GM21737 (cell line): Measurements from ENCODE around the gene PRCP.

ENCODE experiments used
- ATAC-seq: cut with Tn5 transposase; IDR thresholded peaks from one replicate; pipeline ENCODE4 v1.9.1; 2021; ENCODE audit warnings: mild to moderate bottlenecking, moderate library complexity; ENCODE audit not compliant: unreplicated experiment

Gene PRCP

GRCh38 chr11:82831364-82831763 lies 68.9 kb downstream of the PRCP start:
- no peak for ATAC-seq

DNA sequence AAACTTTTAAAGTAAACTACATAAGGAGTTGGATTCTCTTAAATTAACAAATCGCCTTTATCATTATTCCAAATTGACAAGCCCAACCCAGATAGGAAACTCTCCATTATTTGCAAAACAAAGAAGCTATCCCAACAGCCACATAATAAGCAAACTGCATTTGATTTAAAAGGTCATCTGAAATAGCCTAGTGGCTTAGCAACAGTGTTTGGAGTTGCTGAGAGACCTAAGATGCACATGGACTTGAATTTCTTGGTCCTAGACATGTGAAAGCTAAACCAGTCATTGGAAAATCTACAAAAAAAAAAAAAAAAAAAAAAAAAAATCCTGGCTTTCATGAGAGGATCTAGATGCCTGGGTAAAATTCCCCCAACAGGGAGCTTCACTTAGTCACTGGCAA lies 69.5 kb downstream of the PRCP start:
- ATAC-seq, result no peak

DNA sequence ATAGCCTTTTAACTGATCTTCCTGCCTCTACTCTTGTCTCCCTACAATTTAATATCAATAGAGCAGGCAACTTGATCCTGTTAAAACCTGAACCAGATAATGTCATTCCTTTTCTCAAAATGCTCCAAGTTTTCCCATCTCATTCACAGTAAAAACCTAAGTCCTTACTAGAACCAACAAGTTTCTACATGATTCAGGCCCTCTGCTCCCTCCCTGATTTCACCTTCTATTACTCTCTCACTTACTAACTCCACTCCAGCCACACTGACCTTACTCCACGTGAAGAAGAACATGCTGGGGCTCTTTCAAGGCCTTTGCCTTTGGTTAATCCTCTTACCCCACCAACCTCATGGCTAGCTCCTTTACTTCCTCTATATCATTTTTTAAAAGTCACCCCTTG lies 71.1 kb downstream of the PRCP start:
- ATAC-seq, result no peak

GRCh38 chr11:82828472-82828871 lies 71.8 kb downstream of the PRCP start:
- ATAC-seq, result no peak

GRCh38 chr11:82826526-82826925 lies 73.7 kb downstream of the PRCP start:
- no peak for ATAC-seq

DNA sequence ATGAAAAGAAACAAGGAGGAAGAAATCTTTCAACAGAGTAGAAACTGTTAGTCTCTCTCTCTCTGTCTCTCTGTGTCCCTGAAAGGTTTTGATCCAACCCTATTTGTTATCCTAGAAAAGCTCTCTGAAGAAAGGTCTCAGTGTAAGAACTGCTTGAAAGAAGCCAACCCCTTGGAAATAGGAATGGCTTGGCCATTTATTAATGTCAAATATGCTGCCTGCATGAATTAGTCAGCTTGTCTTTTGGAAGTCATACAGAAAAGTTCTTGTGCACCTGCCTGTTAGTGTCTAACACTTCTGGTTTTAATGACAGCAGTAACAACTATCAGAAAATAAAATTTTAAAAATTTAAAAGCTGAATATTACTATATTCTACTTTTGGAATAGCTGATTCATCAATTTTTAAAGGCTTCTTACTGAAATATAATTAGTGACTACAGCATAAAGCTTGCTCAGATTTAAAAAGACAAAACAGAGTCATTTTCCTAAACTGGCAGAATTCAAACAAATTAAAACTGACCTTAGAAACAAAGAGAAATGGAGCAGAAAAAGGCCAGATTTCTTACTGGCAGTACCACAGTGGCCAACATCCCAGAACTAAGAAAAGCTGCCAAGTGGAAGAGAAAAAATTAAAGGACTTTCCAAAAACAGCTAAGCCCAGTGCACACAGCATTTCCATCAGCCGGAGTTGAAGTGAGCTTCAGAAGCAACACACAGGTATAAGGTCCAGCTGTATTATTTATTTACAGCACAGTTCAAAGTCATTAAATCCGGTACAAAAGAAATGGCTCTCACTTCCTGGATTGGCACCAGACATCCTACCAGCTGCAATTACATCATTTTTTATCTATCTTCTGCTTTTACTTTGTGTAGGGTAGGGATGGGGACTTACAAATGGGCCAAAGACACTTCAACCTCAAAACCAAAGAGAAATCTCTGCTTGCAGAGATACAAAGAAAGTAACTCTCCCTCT lies 76.3 kb downstream of the PRCP start:
- ATAC-seq, result no peak

DNA sequence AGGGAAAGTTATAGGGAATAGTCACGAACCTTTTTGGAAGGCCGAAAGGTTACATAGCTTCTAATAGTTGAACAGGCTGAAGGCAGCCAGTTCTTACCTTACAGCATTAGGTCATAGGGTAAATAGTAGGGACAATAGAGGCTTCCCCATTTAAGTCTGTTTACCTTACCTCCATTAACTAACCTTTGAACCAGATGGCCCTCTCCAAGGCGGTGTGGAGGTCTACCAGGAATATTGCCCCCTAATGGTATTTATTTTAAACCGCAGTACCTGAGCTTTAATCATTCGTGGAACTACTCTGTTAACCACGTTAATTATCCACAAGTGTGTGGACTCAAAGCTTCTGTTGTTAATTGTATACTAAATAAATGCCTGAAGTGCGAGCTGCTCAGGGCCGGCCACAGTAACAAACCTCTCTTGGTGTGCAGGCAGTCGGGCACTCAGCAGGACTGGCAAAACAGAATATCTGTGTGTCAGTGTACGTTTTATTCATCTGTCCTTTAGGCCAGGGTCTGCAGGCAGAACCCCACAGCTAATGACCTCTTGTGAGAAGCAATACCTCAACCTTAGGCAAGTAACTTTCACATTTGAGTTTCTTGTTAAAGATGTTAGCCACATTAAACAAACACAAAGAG lies 81.7 kb downstream of the PRCP start:
- no peak for ATAC-seq

GRCh38 chr11:82815406-82815805 lies 84.8 kb downstream of the PRCP start:
- no peak for ATAC-seq

DNA sequence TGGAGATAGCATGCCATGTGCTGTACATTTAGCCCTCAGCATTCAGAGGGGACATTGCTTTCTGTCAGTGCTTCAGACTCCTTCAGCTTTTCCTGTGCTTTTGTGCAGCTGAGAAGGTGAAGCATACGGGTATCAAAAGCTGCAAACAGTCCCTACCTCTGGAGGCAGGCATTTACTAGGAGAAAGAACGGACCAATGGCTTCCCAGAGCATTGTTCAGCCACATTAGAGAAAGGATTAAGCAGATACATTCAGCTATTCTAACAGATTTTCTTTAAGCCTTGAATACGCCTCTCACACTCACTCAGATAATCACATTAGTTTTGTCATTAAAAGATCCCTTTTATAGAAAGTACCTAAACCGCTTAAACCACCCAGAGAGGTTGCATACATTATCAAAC lies 85.9 kb downstream of the PRCP start:
- no peak for ATAC-seq

DNA sequence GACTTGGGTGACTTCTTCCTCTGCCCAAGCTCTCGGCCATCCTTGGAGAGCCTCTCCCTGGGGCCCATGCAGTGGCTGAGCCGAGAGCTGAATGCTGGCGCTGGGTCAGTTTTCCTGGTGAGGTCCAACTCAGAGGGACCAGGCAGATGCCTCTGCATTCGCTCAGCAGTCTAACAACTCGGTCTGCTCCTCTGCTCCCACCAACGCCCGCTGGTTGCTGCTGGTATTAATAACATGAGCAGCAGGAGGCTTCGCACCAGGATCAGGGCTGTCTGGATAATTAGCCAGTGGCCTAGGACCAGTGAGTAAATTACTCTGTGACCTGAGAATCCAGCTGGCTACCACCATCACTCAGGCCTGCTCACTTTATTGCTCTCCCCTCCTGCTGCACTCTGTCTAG lies 88.9 kb downstream of the PRCP start:
- ATAC-seq, result no peak

- no peak for ATAC-seq
Observed at GRCh38 chr11:82810738-82811137, 89.5 kb downstream of the PRCP start.

DNA sequence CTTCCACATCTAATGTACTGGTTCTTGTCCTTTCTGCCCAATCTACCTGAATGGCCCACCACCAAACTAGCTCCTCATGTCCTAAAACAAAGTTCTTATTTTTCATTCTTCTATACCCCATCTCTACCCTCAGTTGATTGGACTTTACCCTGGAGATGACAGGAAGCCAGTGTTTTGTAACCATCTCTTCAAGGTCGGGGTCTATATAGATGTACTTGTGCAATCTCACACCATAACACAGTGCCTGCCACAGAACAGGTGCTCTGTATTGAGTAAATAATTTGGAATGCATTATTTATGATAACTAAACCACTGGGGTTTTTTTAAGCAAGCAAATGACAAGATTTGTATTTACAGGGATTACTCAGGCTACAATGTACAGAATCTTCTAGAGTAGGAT lies 89.9 kb downstream of the PRCP start:
- no peak for ATAC-seq

GRCh38 chr11:82807646-82808045 lies 92.6 kb downstream of the PRCP start:
- no peak for ATAC-seq

DNA sequence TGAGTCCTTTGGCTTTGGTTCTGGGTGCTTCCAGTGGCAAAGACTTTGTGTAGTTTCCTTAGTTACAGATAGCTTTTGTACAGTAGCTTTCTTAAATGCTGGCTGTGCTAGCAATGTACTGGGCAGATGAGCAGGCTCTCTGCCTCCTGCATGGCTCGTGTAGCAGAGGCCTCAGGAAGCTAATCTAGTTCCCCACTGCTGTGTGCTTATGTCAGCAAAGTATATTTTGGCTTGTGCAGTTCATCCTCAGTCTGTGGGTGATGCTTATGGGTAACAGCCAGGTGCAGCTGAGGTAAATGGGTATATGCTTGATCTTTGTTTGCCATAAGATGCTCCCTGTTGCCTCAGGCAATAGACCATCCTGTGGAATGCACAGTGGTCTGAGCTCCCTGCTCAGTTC lies 97.5 kb downstream of the PRCP start:
- no peak for ATAC-seq

DNA sequence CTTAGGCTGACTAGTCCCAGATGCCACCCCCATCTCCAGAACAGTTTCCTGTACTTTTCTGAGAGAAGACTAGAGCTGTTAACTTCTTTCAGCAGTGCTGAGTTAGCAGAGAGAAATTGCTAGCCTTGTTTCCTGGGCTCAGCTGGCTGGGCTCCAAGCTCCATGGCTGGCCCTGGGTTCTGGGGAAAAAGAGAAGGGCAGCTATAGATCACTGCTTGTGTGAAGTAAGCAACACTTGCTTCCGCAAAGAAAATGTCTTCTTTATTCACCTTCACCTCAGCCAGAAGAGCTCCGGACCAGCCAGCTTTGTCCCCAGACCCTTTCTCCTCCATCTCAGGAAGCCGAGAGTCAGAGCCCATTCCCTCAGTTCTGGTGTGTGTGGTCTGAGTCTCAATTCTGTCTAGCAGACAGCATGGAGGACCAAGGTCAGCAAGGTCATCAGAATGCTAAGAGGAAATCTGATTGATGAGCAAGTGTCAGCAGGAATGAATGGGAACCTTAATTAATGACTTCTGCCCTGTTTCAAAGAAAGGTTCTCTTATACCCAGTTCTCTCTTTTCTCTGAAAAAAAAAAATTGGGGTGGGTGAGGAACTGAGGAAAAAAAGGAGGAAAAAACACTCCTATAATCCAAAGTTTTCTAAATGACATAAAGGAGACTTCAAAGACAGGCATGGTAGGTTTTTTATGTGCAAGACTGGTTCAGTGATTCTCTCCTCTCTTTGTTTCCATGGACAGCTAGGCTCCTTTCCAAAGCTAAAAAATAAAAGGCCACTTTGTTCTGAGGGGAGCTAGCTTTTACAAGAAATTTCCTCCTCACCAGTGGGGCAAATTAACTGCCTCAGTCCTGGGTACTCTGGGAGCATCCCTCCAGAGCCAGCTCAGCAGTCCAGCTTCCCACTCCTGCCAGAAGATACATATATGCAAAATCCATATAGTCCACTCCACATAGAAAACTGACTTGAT lies 103.0 kb downstream of the PRCP start:
- ATAC-seq, result no peak

- ATAC-seq, result no peak
Observed at GRCh38 chr11:82794490-82794889, 105.7 kb downstream of the PRCP start.

- no peak for ATAC-seq
Observed at GRCh38 chr11:82792822-82793569, 107.2 kb downstream of the PRCP start.

- ATAC-seq, result no peak
Observed at GRCh38 chr11:82792319-82792718, 107.9 kb downstream of the PRCP start.

- ATAC-seq, result no peak
Observed at GRCh38 chr11:82791779-82792178, 108.5 kb downstream of the PRCP start.

DNA sequence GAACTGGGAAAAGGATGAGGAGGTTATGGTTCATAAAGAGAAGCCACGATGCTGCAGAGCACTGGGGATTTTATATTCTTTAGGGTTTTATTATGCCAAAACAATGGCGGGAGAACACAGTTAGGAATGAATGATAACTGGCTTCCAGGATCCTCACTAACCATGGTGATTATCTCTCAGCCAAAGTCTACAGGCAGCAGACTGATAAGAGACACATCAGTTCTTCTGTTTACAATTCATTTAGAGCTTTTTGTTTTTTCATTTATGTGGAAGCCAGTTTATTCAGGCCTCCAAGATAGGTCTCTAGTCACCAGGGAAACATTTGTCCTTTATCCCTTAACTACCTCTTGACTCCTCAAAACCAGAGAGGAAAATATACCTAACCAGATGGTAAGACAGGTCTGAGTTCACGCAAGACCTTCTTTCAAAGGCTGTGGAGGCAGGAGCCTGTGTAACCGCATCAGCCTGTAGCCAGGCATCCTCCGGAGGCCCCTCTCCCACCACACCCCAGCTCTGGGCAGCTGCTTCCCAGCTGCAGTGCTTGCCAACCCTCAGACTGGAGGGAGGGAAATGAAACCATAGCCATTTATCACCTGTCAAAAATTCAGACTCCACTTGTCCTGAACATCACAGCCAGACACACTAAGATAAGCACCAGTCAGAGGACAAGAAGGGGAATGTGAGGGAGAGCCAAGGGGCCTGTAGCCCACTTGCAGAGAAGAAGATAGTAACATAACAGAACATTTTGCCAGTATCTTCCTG lies 109.3 kb downstream of the PRCP start:
- no peak for ATAC-seq
